GM23338 (cell line): ENCODE data around the gene NLRP10. TPM values are rescaled to one million over a fixed set of nuclear protein-coding genes. Genes with fewer than 3 reads are reported as not detected.

Experiments used
- ATAC-seq: fragments of 200-7000 bp; cut with Tn5 transposase; 3 replicates; pipeline ENCODE4 v1.9.1; 2020
- DNase-seq: peaks from one replicate; pipeline ENCODE4 v3.0.0-alpha.2; 2015; ENCODE audit warnings: low spot score
- H2AFZ ChIP-seq: fragments of 200-600 bp; sonication (generic); 2 replicates; pipeline ENCODE4 v1.8.0; 2016; ENCODE audit warnings: antibody characterized with exemption, mild to moderate bottlenecking, moderate library complexity
- H3F3A ChIP-seq: fragments of 200-600 bp; sonication (generic); replicated peaks from 2 replicates; pipeline ENCODE4 v1.8.0; 2017; ENCODE audit warnings: antibody characterized with exemption, mixed run types, low read depth
- H3K27ac ChIP-seq: fragments of 200-600 bp; sonication (generic); 2 replicates; pipeline ENCODE4 v1.6.1; 2016; ENCODE audit warnings: low read depth
- H3K27me3 ChIP-seq: fragments of 200-600 bp; sonication (generic); 2 replicates; pipeline ENCODE4 v1.8.0; 2016; ENCODE audit warnings: mild to moderate bottlenecking, mixed run types, moderate library complexity; ENCODE audit not compliant: insufficient read depth
- H3K36me3 ChIP-seq: fragments of 200-600 bp; sonication (generic); 2 replicates; pipeline ENCODE4 v1.8.0; 2016; ENCODE audit warnings: mild to moderate bottlenecking; ENCODE audit not compliant: insufficient read depth
- H3K4me1 ChIP-seq: fragments of 200-600 bp; sonication (generic); 2 replicates; pipeline ENCODE4 v1.8.0; 2016; ENCODE audit warnings: mild to moderate bottlenecking, moderate library complexity; ENCODE audit not compliant: insufficient read depth
- H3K4me2 ChIP-seq: fragments of 200-600 bp; sonication (generic); 2 replicates; pipeline ENCODE4 v1.7.1; 2017; ENCODE audit warnings: mixed run types
- H3K4me3 ChIP-seq: fragments of 200-600 bp; sonication (generic); 2 replicates; pipeline ENCODE4 v1.6.1; 2016; ENCODE audit warnings: mixed run types
- H3K79me2 ChIP-seq: fragments of 200-600 bp; sonication (generic); replicated peaks from 2 replicates; pipeline ENCODE4 v1.8.0; 2017; ENCODE audit warnings: mild to moderate bottlenecking; ENCODE audit not compliant: insufficient read depth
- H3K9me2 ChIP-seq: fragments of 200-600 bp; sonication (generic); 2 replicates; pipeline ENCODE4 v1.8.0; 2017; ENCODE audit not compliant: insufficient read depth
- H4K20me1 ChIP-seq: fragments of 200-600 bp; sonication (generic); replicated peaks from 2 replicates; pipeline ENCODE4 v1.8.0; 2017; ENCODE audit warnings: mild to moderate bottlenecking; ENCODE audit not compliant: insufficient read depth
- H3K27ac Mint-ChIP-seq: 2 replicates; pipeline ENCODE4 v1.8.0; 2020; ENCODE audit warnings: inconsistent platforms, mild to moderate bottlenecking, moderate library complexity, mixed read lengths
- H3K27me3 Mint-ChIP-seq: 3 replicates; pipeline ENCODE4 v1.8.0; 2022; ENCODE audit warnings: low read depth, mild to moderate bottlenecking, moderate library complexity, mixed read lengths, inconsistent platforms; ENCODE audit not compliant: insufficient read depth, poor library complexity
- H3K36me3 Mint-ChIP-seq: 3 replicates; pipeline ENCODE4 v1.8.0; 2021; ENCODE audit warnings: low read depth, mild to moderate bottlenecking, inconsistent platforms, moderate library complexity, mixed read lengths
- H3K4me1 Mint-ChIP-seq: 3 replicates; pipeline ENCODE4 v1.8.0; 2020; ENCODE audit warnings: mild to moderate bottlenecking, inconsistent platforms, mixed read lengths
- H3K4me3 Mint-ChIP-seq: 3 replicates; pipeline ENCODE4 v1.8.0; 2021; ENCODE audit warnings: moderate library complexity, mild to moderate bottlenecking, inconsistent platforms, mixed read lengths
- H3K9me3 Mint-ChIP-seq: 3 replicates; pipeline ENCODE4 v1.8.0; 2020; ENCODE audit warnings: moderate library complexity, mild to moderate bottlenecking, inconsistent platforms, mixed read lengths
- CREB1 ChIP-seq: fragments of 250-450 bp; sonication (Bioruptor Pico); IDR thresholded peaks from 2 replicates; pipeline ENCODE4 v1.5.0; 2020; ENCODE audit warnings: low read depth, mild to moderate bottlenecking, moderate library complexity
- ETS1 ChIP-seq: IDR thresholded peaks from 2 replicates; pipeline ENCODE4 v1.6.1; 2016; ENCODE audit warnings: antibody characterized with exemption
- EZH2 ChIP-seq: fragments of 200-600 bp; sonication (generic); IDR thresholded peaks from one replicate; pipeline ENCODE4 v1.8.0; 2017; ENCODE audit warnings: antibody characterized with exemption, mild to moderate bottlenecking, low read depth; ENCODE audit not compliant: unreplicated experiment
- EZH2phosphoT487 ChIP-seq: fragments of 200-600 bp; sonication (generic); IDR thresholded peaks from one replicate; pipeline ENCODE4 v1.8.1; 2018; ENCODE audit warnings: antibody characterized with exemption; ENCODE audit not compliant: unreplicated experiment
- JUNB ChIP-seq: IDR thresholded peaks from one replicate; pipeline ENCODE4 v1.6.1; 2016; ENCODE audit warnings: antibody characterized with exemption; ENCODE audit not compliant: unreplicated experiment
- NANOG ChIP-seq: IDR thresholded peaks from 2 replicates; pipeline ENCODE4 v1.6.1; 2016; ENCODE audit warnings: antibody characterized with exemption, borderline replicate concordance
- POLR2AphosphoS5 ChIP-seq: IDR thresholded peaks from 2 replicates; pipeline ENCODE4 v1.6.1; 2016; ENCODE audit warnings: antibody characterized with exemption, low read depth
- REST ChIP-seq: IDR thresholded peaks from one replicate; pipeline ENCODE4 v1.6.1; 2018; ENCODE audit warnings: antibody characterized with exemption; ENCODE audit not compliant: unreplicated experiment
- STAT1 ChIP-seq: IDR thresholded peaks from one replicate; pipeline ENCODE4 v1.6.1; 2016; ENCODE audit warnings: antibody characterized with exemption; ENCODE audit not compliant: unreplicated experiment
- ZNF114 ChIP-seq: fragments of 250-450 bp; sonication (Bioruptor Pico); IDR thresholded peaks from 2 replicates; pipeline ENCODE4 v1.5.0; 2020; ENCODE audit warnings: mild to moderate bottlenecking, moderate library complexity
- ZNF462 ChIP-seq: fragments of 250-450 bp; sonication (Bioruptor Pico); IDR thresholded peaks from 2 replicates; pipeline ENCODE4 v1.5.0; 2020; ENCODE audit warnings: mild to moderate bottlenecking, moderate library complexity
- long read RNA-seq: library from polyadenylated mRNA; unstranded; transcript quantifications from one replicate; pipeline ENCODE4 v2.0.0, GENCODE V29; 2020; ENCODE audit not compliant: unreplicated experiment
- polyA plus RNA-seq: library from polyadenylated mRNA; unstranded; fragments of >200 nt; fragmentation: Nextera tagmentation; extraction: Ambion mirVana; gene quantifications from 2 replicates; pipeline ENCODE4 v1.2.1, GENCODE V29; 2016
- total RNA-seq: library from RNA; depleted of rRNA; stranded (reverse); fragments of >200 nt; shearing (Covaris generic); gene quantifications from 2 replicates; pipeline ENCODE4 v1.2.3, GENCODE V29; 2014; rRNA removed

The NLRP10 gene
- total RNA-seq (2.7 and 4.3 TPM in 2 replicates), polyA plus RNA-seq (0.56 and 1.1 TPM in 2 replicates)
- long read RNA-seq, partial matches to known transcripts: 0 of 1 reads
- long read RNA-seq, other reads (novel, unspliced or antisense): 0 of 1 reads

GRCh38 chr11:7965386-7965785 is at the start of gene NLRP10:
NLRP10 (minus strand) TSS chr11:7965447; CDS start chr11:7963495, 1,952 bp downstream.
- peaks cover 17% of the 10 kb centered on the region for H3K79me2 ChIP-seq
- H4K20me1 ChIP-seq: no peaks in the 10 kb centered on the region
- no peak within 1 kb of the TSS for H3K4me3 Mint-ChIP-seq
- peaks cover 10% of the 10 kb centered on the region; the same call in 1 of the 3 replicates for H3K36me3 Mint-ChIP-seq
- peaks cover 6% of the 10 kb centered on the region for H3K27me3 Mint-ChIP-seq
- DNase-seq (no peak), ATAC-seq (no peak)
- H3K4me3 ChIP-seq: no peak within 1 kb of the TSS
- H3K9me2 ChIP-seq: peaks cover 8% of the 10 kb centered on the region
- no peak within 1 kb of the TSS for H3K27ac Mint-ChIP-seq
- peaks cover 32% of the 10 kb centered on the region for H3K4me1 ChIP-seq
- no peak within 1 kb of the TSS for H3K4me2 ChIP-seq
- peaks cover 38% of the 10 kb centered on the region for H3K4me1 Mint-ChIP-seq
- H3F3A ChIP-seq: no peaks in the 10 kb centered on the region; the same call in 1 of the 2 replicates
- peak within 1 kb of the TSS; percentile 27; the same call in 1 of the 2 replicates for H3K27ac ChIP-seq
- peaks cover 7% of the 10 kb centered on the region for H3K9me3 Mint-ChIP-seq
- H3K27me3 ChIP-seq: no peaks in the 10 kb centered on the region
- H2AFZ ChIP-seq: no peak within 1 kb of the TSS
- no peaks in the 10 kb centered on the region for H3K36me3 ChIP-seq
- TF ChIP-seq ZNF114 (CRISPR knock-in tag) (no peak), CREB1 (CRISPR knock-in tag) (no peak), EZH2 (no peak), REST (no peak), STAT1 (no peak), NANOG (no peak), ZNF462 (CRISPR knock-in tag) (no peak), ETS1 (no peak), EZH2phosphoT487 (no peak), POLR2AphosphoS5 (no peak), JUNB (no peak)
